NCI-H526 treated with DMSO at 0.1 percent for 48 hours (cell line): ENCODE data around the gene PLIN5.
A peak's percentile ranks its signal among the peaks of the same experiment; 100 is the strongest.

Source experiments
- DNase-seq: peaks from one replicate; lab custom pipeline; 2025; lab: John Stamatoyannopoulos, UW

PLIN5 gene

DNA sequence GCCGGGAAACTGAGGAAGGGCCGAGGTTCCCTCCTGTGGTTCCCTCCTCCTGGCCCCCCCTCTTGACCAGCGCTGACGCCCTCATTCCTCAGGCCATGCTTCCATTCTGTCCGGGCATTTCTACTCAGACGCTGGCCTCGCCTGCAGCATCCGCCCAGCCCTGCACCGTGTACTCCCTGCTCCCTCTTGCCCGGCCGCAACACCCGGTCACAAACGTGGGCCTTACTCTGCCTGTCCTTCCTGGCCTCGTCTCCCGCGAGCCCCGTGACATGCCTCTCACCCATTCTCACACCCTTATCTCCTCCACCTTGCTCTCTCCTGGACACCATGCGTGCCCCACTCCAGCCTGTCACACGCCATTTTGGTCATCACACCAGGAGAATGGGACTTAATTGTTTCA is 51.6 kb downstream of the PLIN5 start:
- no peak for DNase-seq

DNA sequence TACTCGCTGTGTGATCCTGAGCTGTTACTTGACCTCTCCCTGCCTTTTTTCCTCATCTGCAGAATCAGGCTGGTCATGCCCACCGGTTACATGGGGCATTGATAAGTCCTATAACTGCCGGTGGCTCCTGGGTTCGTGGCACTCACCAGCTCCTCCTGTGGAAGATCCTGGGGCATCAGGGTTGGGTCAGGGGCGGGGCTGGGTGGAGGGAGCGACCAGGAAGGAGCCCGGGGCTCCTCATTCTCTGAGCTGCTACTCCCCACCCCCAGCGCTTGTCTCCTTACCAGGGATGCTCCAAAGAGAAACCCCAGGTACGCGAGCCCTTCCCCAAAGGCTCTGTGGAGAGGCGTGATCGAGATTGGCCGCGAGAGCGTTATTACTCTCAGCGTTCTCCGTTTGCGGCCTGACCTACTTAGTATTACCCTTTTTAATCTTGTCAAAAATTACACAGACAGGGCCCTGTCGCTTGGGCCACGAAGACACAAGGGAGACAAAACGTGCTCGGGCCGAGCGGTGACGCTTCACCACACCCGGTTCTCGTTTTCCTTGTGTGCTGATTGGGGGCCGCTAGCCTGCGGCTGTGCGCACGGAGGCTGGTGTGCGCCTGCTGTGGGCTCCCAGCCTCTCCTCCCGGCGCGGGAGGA is 52.2 kb downstream of the PLIN5 start:
- no peak for DNase-seq

- no peak for DNase-seq
Observed at GRCh38 chr19:4477034-4477801, 57.8 kb downstream of the PLIN5 start.

- DNase-seq: peak; percentile 7
Observed at GRCh38 chr19:4474514-4475022, 60.5 kb downstream of the PLIN5 start.

- no peak for DNase-seq
Observed at GRCh38 chr19:4473763-4474513, 61.1 kb downstream of the PLIN5 start.

GRCh38 chr19:4473011-4473762 is 61.8 kb downstream of the PLIN5 start:
- DNase-seq: no peak
